Neutrophil (primary cell): ENCODE data around the gene ZC3H13.

Source experiments
- H3K27ac ChIP-seq: fragments of 200-600 bp; sonication (generic); 2 replicates; pipeline ENCODE4 v1.5.1; 2016; ENCODE audit warnings: mild to moderate bottlenecking, moderate library complexity
- H3K27me3 ChIP-seq: fragments of 200-600 bp; sonication (generic); 2 replicates; pipeline ENCODE4 v1.6.0; 2016; ENCODE audit warnings: mild to moderate bottlenecking
- H3K36me3 ChIP-seq: fragments of 200-600 bp; sonication (generic); 2 replicates; pipeline ENCODE4 v1.5.1; 2017
- H3K4me1 ChIP-seq, 2 experiments: fragments of 200-600 bp in 1 of 2; sonication (generic) in 1 of 2; 1 replicate in 1 of 2; 2 replicates in 1 of 2; pipeline versions ENCODE4 v1.5.1 to v1.6.1; 2013 to 2016; ENCODE audit warnings: low read depth in 1 of 2, low read length in 1 of 2, mild to moderate bottlenecking in 1 of 2, moderate library complexity in 1 of 2; ENCODE audit not compliant: control insufficient read depth in 1 of 2, insufficient read depth in 1 of 2
- H3K4me3 ChIP-seq, 2 experiments: fragments of 200-600 bp in 1 of 2; sonication (generic) in 1 of 2; 1 replicate in 1 of 2; 2 replicates in 1 of 2; pipeline ENCODE4 v1.5.1; 2013 to 2016; ENCODE audit warnings: low read depth in 1 of 2, low read length in 1 of 2, mild to moderate bottlenecking in 1 of 2, moderate library complexity in 1 of 2
- H3K9me3 ChIP-seq: fragments of 200-600 bp; sonication (generic); 2 replicates; pipeline ENCODE4 v1.5.1; 2016
- TF ChIP-seq, protein P1 (sequence below): fragments of 200-600 bp; sonication (generic); IDR thresholded peaks from 2 replicates; pipeline ENCODE4 v1.5.1; 2016; ENCODE audit warnings: antibody characterized with exemption

The ZC3H13 gene

DNA sequence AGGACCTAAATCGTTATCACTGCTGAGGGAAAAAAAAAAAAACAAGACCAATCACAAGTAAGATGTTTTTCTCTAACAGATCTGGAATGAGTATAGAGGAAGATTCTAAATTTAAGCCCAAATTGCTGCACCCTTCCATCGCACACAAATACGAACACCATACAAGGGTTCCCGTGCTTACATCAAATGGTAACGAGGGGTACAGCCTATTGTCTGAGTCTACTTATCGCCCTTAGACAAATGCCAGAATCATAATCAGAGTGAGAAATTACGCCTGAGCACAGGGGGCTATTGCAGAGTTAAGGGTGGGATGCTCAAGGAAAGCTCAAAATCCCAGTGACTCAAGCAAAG, 603 bp downstream of the ZC3H13 start:
- Histone ChIP-seq H3K4me1 (peaks cover 21 to 22% of the 10 kb centered on the region in 2 experiments), H3K27me3 (peaks cover 21% of the 10 kb centered on the region), H3K9me3 (no peaks in the 10 kb centered on the region), H3K36me3 (no peaks in the 10 kb centered on the region), H3K4me3 (peak overlapping the region; percentile 79), H3K27ac (peak overlapping the region; percentile 98)
- TF ChIP-seq, protein P1, sequence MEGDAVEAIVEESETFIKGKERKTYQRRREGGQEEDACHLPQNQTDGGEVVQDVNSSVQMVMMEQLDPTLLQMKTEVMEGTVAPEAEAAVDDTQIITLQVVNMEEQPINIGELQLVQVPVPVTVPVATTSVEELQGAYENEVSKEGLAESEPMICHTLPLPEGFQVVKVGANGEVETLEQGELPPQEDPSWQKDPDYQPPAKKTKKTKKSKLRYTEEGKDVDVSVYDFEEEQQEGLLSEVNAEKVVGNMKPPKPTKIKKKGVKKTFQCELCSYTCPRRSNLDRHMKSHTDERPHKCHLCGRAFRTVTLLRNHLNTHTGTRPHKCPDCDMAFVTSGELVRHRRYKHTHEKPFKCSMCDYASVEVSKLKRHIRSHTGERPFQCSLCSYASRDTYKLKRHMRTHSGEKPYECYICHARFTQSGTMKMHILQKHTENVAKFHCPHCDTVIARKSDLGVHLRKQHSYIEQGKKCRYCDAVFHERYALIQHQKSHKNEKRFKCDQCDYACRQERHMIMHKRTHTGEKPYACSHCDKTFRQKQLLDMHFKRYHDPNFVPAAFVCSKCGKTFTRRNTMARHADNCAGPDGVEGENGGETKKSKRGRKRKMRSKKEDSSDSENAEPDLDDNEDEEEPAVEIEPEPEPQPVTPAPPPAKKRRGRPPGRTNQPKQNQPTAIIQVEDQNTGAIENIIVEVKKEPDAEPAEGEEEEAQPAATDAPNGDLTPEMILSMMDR = no peak

DNA sequence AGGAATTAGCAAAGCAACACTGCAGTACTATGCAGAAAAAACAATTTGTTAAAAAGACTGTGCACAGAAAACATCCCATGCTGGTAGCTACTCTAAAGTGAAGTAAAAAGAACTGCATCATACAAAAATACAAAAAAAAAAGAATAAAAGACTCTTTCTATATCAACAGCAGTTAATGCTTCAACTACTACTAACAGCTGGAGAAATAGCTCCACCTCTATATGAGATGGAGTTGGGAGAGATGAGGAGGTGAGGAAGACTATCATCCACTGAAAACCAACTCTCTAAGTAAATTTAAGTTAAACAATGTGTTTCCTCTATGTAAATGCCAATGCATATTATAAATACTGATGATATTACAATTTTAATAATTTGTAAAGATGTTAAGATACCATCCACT, 1.8 kb downstream of the ZC3H13 start:
- Histone ChIP-seq H3K27ac (no peak overlapping the region), H3K27me3 (peaks cover 21% of the 10 kb centered on the region), H3K36me3 (no peaks in the 10 kb centered on the region), H3K4me3 (no peak overlapping the region), H3K4me1 (peaks cover 21 to 22% of the 10 kb centered on the region in 2 experiments), H3K9me3 (no peaks in the 10 kb centered on the region)
- TF ChIP-seq, protein P1 = no peak

DNA sequence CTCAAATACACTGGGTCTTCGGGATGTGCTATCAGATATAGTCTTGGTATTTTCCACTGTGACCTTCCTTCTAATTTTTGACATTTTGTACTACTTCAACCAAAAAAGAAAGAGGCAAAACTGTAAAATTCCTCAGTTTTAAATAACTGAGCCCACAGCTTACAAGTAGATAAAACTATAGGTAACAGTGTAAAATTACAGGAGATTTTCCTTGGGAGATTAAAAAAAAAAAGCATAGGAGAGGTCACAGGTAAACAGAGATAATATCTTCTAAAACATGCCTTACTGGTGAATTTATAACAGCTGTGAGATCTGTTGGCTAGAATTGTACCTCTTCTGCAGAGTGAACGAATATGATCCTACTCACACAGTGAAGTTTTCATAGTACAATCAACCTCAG, 7.1 kb downstream of the ZC3H13 start:
- H3K27me3 ChIP-seq = no peaks in the 10 kb centered on the region
- TF ChIP-seq, protein P1 = no peak
- H3K4me3 ChIP-seq = no peak overlapping the region
- H3K4me1 ChIP-seq = no peaks in the 10 kb centered on the region
- no peak overlapping the region for H3K27ac ChIP-seq
- H3K9me3 ChIP-seq = no peaks in the 10 kb centered on the region
- peaks cover 17% of the 10 kb centered on the region for H3K36me3 ChIP-seq

DNA sequence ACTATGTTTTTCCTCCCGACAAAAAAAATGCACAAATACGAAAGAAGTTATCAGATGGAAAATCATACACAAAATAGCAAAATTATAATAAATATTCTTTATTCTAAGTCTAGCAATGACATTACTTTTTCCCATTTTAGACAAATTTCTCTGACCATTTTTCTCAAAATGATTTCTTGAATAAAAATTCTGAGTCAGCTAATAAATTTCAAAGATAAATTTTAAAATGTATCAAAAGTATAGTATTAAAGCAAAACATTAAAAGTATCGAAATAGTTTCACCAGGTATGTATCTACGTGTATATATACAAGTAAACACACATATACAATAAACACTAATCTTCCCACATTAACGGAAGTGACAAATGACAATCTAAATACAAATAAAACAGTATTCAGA, 8.9 kb downstream of the ZC3H13 start:
- Histone ChIP-seq H3K9me3 (no peaks in the 10 kb centered on the region), H3K4me1 (no peaks in the 10 kb centered on the region), H3K27ac (no peak overlapping the region), H3K27me3 (no peaks in the 10 kb centered on the region), H3K4me3 (no peak overlapping the region), H3K36me3 (peaks cover 25% of the 10 kb centered on the region)
- TF ChIP-seq, protein P1 = no peak

DNA sequence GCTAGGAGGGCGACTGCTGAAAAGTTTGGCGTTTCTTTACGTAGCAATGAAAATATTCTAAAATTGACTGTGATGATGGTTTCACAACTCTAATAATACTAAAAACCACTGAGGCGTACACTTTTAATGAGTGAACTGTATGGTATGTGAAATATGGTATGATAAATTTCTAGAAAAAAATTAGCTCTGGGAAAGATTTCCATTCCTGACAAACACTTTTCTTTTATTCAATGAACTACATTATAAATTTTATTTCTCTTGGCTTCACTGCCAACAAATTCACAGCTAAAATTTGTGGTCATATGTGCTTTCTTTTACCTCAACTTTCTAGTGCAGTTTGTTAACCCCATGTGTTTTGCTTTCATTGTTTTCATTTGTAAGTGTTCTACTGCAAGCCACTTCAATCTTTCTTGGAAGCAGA, 11.1 kb downstream of the ZC3H13 start:
- peaks cover 35% of the 10 kb centered on the region for H3K36me3 ChIP-seq
- H3K27ac ChIP-seq = no peak overlapping the region
- H3K27me3 ChIP-seq = no peaks in the 10 kb centered on the region
- TF ChIP-seq, protein P1 = no peak
- no peak overlapping the region for H3K4me3 ChIP-seq
- H3K4me1 ChIP-seq = no peaks in the 10 kb centered on the region
- no peaks in the 10 kb centered on the region for H3K9me3 ChIP-seq

DNA sequence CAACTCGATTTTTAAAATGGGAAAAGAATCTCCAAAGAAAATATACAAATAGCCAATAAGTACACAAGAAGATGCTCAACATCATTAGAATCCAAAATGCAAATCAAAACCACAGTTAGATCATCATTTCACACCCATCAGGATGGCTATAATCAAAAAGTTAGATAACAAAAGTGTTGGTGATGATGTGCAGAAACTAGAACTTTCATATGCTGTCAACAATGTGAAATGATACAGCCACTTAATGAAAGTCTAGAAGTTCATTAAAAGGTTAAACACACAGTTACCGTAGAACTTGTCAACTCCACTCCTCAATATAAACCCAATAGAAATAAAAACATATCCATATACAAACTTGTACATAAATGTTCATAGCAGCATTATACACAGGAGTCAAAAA, 11.8 kb downstream of the ZC3H13 start:
- H3K9me3 ChIP-seq = no peaks in the 10 kb centered on the region
- H3K27ac ChIP-seq = no peak overlapping the region
- H3K36me3 ChIP-seq = peaks cover 35% of the 10 kb centered on the region
- H3K4me1 ChIP-seq = no peaks in the 10 kb centered on the region
- no peak overlapping the region for H3K4me3 ChIP-seq
- TF ChIP-seq, protein P1 = no peak
- H3K27me3 ChIP-seq = no peaks in the 10 kb centered on the region
